ENCODE results near the gene TBPL1.
"Not testable (repeated sequence)": the region's sequence is repeated elsewhere in the genome, so short reads cannot be mapped to it uniquely, and the experiment has no call there.

TBPL1 gene

DNA sequence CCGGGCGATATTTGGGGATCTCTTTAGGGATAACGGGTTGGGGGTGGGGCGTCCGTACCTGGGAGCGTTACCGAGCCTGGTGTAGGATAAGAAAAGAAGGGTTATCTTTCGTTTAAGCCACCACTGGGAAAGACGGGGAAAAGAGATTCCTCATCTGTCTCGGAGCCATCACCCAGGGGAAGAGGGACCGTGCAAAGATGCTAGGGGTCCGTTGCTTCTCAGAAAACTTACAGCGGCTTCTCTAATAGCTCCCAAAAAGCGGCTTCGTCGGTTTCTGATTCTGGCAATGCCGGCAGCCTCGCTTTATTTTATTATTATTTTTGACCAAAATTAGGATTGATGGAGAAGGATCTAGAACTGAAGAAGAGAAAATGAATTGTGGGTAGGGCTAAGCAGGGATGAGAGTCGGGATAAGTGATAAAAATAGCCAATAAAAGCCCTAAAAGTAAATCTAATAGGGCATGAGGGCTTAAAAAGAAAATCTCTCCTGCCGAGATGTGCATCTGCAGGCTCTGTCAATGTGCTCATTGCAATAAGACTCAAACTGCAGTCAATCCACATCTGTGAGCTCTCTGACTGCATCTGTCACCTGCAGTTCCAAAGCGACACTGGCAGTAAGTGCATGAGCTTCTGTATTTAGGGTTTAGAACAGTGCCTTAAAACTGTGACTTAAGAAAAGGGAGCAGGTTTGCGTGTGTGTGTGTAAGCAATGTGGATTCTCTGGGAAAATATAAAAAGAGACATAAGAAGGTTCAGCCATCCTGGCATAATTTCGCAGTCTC lies 801 bp downstream of the TBPL1 start:
- no peak for DNase-seq

DNA sequence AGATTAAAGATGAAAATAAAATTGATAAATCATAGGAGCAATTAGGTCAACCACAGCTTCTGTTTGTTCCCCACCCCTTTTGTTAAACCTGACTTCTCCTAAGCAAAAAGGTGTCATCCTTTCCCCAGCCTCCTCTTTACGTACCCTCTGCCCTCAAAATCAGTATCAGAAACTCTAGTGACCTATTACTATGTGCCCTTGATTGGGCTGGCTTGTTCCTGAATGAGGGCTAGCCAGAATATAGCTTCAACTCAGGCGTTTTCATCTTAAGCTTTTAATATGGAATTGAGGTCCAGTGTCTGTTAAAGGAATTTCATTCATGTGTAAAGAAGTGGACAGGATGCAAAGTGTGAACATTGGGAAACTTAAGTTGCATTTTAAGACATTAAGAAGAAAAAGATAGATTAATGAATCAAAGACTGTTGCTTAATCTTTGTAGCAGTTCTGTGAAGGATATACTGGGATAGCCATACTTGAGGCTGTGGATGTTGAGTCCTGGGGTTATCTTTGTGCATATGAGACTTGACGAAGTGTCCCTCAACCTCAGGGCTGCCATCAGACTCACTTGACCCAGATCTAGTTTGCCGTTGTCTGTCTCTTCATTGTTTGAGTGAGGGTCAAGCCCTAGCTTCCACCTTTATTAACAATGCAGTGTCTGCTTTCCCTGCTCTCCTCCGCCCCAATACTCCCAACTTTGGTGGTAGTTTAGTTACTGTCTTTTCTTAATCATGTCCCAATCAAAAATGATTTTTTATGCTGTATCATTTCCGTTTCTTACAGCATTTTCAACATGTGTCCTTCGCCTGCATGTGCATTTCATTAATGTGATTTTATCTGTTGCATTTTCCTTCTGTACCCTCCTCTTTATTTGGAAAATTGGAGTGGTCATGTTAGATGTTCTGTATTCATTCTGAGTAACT lies 1.9 kb downstream of the TBPL1 start:
- no peak for DNase-seq

DNA sequence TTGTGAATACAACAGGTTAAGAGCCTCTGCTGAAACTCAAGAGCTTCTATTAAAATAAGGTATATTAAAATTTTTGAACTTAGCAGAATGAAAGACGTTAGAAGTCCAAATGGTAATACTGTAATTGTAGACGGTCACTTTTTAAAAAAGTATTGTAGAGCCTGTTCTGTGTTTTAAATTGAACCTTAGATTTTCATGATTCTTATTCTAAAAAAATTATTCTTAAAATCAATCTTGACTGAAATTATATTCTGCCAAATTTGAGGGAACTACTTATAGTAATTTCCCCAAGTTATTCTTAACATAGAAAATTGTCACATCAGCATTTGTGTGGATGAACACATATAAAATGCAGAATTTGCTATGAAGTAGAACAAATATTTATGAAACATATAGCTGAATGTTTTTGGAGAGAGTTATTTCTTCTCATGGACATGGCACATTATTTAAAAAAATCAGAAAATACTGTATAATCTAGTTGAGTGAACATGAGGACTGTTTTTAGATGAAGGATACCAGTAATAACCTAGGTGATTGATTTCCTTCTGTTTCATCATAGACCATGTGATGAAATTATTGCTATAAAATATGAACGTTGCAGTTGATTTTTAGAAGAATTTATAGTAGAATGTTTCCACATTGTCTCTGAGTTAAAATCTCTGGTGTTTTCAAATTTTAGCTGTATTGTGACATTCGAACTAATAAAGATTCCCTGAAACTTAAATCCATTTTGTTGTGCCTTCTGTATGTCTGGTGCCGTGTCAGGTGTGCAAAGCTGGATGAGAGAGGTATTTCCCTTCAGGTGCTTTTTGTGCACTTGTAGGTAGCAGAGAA lies 2.8 kb downstream of the TBPL1 start:
- DNase-seq, result no peak

- DNase-seq, result no peak
Measured at GRCh38 chr6:133956416-133957049, 3.5 kb downstream of the TBPL1 start.

DNA sequence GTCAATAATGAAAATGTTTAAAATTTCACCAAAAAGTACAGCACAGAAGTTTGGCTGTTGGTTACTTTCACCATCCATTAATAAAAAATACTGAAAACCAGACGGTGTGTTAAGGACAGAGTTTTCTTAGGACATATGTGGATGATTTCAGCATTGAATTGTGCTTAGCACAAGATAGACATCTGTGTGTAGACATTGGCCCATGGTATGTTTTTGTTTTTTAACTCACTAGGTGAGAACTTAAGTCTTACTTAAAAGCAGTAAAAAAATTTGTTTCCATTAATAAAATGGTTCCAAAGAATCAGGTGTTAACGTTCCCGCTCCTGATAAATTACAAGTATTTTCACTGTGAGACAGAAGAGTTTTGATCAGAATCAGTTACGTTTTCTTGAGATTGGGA lies 4.2 kb downstream of the TBPL1 start:
- no peak for DNase-seq

DNA sequence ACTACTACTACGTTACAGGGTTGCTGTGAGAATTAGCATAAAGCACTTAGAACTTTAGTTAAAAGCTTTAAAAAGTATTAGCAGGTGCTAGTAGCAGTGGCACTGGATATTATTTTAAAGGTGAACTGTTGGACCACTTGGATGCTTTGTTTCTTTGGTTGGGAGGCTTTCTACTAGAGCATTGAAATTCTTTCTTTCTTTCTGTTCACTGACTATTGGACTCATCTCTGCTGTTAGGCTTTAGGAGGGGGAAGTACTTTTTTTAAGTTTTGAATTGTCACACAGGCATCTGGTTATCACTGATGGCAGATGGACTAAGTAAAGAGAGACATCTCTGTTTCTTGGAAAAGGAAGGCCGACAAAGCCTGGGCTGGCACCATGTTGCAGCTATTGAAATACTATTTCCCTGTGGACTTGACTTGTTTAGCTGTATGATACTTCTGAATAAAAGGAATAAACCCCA lies 4.8 kb downstream of the TBPL1 start:
- no peak for DNase-seq

GRCh38 chr6:133958791-133959190 lies 5.8 kb downstream of the TBPL1 start:
- no peak for DNase-seq

- no peak for DNase-seq
Measured at GRCh38 chr6:133959667-133960368, 6.8 kb downstream of the TBPL1 start.

DNA sequence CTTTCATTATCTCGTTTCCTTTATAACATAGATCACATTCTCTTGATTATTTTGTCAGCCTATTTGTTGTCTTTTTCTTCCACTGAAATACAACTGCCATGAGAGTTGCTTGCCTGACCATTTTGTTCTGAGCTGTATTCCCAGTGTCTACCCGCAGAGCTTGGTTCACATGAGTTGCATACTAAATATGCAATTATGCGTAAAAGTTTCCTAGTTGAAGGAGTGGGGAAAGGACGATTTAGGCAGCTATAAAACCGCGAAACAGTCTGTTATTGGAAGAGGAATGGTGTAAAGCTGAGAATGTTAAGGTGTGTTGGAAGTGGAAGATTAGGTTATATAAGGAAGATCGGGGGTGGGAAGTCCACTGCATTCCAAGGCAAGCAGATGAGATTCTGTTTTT lies 8.8 kb downstream of the TBPL1 start:
- no peak for DNase-seq

GRCh38 chr6:133964052-133964451 lies 11.0 kb downstream of the TBPL1 start:
- DNase-seq, result no peak

DNA sequence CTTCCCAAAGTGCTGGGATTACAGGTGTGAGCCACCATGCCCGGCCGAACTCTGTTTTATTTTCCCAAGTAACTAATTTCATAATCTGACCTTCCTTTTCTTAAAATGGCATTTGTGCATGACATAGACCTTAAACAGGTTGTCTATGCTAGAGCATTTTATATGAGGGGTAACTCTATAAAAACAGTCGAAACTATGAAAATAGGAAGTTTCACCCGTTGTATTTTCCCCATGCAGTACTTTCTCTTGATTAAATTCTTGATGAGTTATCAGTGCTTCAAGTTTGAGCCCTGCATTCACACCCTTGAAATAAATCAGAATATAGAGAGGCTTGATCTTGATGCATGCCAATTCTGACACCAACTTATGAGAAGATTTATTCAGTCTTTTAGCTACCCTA lies 11.7 kb downstream of the TBPL1 start:
- no peak for DNase-seq

GRCh38 chr6:133965817-133966360 lies 12.9 kb downstream of the TBPL1 start:
- no peak for DNase-seq

GRCh38 chr6:133966654-133967329 lies 13.8 kb downstream of the TBPL1 start:
- no peak for DNase-seq

DNA sequence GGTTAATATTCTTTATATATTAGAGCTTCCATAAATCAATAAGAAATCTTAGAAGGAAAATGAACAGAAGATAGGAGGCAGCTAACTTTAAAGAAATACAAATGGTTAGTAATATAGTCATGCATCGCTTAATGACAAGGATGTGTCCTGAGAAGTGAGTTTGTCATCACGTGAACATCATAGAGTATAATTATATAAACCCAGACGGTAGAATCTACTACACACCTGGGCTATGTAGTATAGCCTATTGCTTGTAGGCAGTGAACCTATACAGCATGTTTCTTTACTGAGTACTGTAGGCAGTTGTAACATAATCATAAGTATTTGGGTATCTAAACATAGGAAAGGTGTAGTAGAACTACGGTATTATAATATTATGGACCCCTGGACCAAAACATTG lies 14.3 kb downstream of the TBPL1 start:
- DNase-seq, result no peak

- DNase-seq, result not testable (repeated sequence)
Measured at GRCh38 chr6:133967835-133968234, 14.8 kb downstream of the TBPL1 start.

DNA sequence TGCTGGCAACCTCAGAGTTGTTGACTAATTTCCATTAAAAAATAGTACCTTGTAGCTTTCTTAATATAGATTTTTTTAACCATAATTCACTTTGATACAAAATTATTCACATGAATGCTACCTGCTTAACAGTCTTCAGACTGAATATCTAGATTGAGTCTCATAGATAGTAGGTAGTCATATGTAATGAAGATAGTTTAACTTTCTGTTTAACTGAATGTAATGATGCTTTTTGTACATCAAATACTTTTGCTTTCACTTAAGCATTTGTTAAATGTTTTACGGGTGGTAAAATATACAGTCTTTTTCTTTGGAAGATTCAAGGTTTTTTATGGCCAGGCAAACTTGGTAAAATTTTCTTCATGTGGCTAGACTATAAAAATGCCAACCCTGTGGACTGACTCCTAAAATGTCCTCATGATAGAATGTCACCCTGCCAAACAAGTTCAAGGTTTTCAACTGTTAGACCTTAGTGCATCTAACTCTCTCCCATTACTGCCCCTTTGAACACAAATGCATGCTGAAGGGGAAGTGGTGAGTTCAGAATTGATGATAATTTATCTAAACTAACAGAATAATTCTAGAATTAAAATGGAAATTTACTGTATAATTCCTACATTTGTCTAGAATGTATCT lies 16.4 kb downstream of the TBPL1 start:
- DNase-seq, result no peak

- DNase-seq, result no peak
Measured at GRCh38 chr6:133969921-133970295, 16.9 kb downstream of the TBPL1 start.

DNA sequence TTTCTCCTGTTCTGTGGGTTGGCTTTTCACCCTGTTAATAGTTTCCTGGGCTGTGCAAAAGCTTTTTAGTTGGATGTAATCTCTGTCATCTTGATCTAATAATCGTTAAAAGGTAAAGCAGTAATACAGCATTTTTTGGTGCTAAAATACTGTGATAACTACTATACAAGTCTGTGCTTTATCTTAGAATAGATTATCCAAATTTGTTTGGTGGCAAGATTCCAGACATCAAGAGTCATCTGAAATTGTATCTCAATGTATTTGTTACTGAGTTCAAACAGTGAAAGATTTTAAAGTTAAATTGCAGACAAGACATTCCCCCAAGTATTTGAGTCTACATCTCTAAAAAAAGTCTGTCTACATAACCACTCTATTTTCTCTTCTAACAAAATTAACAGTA lies 18.8 kb downstream of the TBPL1 start:
- DNase-seq, result no peak

DNA sequence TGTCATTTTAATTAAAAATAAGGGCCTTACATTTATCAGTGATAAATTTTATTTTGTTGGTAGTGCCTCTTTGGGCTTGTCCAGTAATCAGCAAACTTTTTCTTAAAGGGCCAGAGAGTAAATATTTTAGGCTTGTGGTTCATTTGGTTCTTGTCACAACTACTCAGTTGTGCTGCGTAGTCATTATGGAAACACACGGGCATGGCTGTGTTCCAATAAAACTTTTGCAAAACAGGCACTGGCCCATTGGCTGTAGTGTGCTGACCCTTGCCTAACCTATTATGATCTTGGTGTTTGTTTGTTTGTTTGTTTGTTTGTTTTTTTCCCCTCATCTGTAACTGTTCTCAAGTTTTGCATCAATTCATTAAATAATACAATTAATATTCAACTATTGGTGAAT lies 19.4 kb downstream of the TBPL1 start:
- DNase-seq, result no peak
